NOMO-1 (cell line): ENCODE measurements around the gene NPFFR2.
"Not testable (repeated sequence)": the region's sequence is repeated elsewhere in the genome, so short reads cannot be mapped to it uniquely, and the experiment has no call there.

Experiments used
- DNase-seq, 2 experiments: peaks; one replicate each; lab custom pipeline; 2025; ENCODE audit not compliant: unreplicated experiment in 2 of 2; lab: John Stamatoyannopoulos, UW

The NPFFR2 gene

GRCh38 chr4:72110886-72111285 is 79.1 kb downstream of the NPFFR2 start:
- DNase-seq, result no peak

GRCh38 chr4:72111863-72112262 is 80.1 kb downstream of the NPFFR2 start:
- no peak for DNase-seq

- no peak for DNase-seq
Measured at GRCh38 chr4:72112514-72113156, 80.8 kb downstream of the NPFFR2 start.

DNA sequence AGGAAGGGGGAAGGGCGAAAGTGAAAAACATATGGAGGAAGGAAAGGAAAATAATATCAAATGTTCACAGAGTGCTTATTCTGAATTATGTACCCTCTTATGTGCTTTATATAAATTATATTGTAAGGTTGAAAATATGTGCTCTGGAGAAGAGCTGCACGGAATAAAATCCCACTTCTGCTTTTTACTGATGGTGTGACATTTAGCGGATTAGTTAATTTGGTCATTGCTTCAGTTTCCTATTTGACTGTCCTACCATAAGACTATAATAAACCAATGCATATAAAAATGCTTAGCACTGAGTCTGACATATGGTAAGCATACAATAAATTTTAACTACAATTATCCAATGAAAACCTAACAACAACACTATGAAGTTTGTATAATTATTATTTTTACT is 86.2 kb downstream of the NPFFR2 start:
- peak in 1 of 2 experiments; percentile 0 for DNase-seq

- no peak for DNase-seq
Measured at GRCh38 chr4:72119946-72120345, 88.1 kb downstream of the NPFFR2 start.

- no peak for DNase-seq
Measured at GRCh38 chr4:72128741-72129140, 96.9 kb downstream of the NPFFR2 start.

DNA sequence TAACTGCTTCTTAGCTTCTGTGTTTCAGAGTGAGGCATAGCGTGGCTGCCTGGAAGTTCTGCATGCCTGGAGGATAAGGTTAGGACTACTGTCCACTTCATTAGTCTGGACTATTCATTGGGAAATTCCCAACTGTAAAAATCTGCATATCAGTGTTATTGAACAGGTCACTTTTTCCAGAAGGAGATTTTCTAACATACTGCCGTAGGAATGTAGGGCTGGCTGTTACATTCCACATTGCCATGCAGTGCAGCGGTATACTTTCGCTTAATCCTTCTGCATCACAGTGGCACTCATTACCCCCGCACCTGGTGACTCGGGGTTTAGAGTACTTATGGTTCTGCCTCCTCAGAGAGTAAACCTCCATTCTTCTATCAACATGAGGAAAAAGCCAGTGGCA is 104.6 kb downstream of the NPFFR2 start:
- no peak for DNase-seq

DNA sequence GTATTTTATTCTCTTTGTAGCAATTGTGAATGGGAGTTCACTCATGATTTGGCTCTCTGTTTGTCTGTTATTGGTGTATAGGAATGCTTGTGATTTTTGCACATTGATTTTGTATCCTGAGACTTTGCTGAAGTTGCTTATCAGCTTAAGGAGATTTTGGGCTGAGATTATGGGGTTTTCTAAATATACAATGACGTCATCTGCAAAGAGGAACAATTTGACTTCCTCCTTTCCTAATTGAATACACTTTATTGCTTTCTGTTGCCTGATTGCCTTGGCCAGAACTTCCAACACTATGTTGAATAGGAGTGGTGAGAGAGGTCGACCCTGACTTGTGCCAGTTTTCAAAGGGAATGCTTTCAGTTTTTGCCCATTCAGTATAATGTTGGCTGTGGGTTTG is 108.2 kb downstream of the NPFFR2 start:
- not testable (repeated sequence) for DNase-seq

- no peak for DNase-seq
Measured at GRCh38 chr4:72144241-72144640, 112.4 kb downstream of the NPFFR2 start.

DNA sequence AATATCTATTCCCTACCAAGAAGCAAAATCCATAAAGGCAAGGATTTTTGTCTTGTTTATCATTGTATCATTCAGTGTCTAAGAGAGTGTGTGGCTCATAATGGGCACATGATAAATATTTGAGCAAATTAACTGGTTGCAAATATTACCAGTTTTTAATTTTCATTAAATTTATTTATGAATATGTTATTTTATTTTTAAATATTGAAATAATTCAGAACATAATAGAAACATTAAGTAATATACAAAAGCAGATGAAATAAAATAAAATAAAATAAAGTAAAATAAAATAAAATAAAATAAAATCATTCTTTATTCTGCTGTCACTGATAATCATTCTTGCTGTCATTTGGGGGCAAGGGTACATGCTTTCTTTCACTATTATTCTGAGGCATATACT is 120.9 kb downstream of the NPFFR2 start:
- DNase-seq, result no peak

DNA sequence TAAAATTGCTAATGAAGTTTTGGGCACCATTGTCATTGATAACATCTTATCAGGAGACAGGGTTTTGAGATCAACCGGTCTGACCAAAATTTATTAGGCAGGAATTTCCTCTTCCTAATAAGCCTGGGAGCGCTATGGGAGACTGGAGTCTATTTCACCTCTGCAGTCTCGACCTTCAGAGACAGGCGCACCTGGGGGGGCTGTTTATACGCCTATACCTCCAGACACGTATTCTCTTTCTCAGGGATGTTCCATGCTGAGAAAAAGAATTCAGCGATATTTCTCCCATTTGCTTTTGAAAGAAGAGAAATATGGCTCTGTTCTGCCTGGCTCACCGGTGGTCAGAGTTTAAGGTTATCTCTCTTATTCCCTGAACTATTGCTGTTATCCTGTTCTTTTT is 121.8 kb downstream of the NPFFR2 start:
- not testable (repeated sequence) for DNase-seq

DNA sequence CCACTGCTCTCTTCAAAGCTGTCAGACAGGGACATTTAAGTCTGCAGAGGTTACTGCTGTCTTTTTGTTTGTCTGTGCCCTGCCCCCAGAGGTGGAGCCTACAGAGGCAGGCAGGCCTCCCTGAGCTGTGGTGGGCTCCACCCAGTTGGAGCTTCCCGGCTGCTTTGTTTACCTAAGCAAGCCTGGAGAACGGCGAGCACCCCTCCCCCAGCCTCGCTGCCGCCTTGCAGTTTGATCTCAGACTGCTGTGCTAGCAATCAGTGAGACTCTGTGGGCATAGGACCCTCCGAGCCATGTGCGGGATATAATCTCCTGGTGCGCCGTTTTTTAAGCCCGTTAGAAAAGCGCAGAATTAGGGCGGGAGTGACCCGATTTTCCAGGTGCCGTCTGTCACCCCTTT is 137.5 kb downstream of the NPFFR2 start:
- DNase-seq, result not testable (repeated sequence)

- DNase-seq, result no peak
Measured at GRCh38 chr4:72169861-72170260, 138.1 kb downstream of the NPFFR2 start.

DNA sequence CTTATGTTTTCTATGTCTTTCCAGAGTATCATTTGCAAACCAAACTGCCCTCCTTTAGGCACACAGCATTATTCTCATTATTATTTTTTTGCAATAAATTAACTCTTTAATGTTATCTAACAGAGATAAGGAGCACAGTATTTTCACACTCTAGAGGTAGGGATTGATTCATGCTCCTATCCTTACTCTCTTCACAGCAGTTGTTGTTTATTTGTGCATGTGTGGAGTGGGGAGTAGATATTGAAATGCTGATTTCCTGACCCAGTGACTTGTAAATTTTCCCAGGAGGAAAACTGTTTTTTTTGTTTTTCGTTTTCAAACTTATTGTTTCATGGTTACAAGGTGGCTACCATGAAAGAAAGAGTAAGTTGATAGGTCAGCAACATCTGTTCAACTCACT is 140.0 kb downstream of the NPFFR2 start:
- DNase-seq, result no peak

DNA sequence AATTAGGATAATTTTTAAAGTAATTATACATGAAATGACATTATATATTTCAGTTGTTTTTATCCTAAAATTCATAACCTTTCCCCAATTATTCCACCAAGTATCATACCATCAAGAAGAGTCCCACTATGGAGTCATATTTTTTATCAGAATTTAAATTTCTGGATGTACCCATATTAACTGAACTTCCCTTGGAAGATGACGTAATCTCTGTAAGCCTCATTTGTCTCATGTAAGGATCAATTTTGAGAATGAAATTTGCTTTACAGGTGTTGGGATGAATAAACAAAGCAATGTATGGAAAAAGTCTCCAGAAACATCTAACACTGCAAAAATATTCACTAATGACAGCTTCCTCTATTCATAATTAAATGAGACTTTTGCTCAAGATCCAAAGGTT is 147.5 kb downstream of the NPFFR2 start:
- DNase-seq, result no peak

DNA sequence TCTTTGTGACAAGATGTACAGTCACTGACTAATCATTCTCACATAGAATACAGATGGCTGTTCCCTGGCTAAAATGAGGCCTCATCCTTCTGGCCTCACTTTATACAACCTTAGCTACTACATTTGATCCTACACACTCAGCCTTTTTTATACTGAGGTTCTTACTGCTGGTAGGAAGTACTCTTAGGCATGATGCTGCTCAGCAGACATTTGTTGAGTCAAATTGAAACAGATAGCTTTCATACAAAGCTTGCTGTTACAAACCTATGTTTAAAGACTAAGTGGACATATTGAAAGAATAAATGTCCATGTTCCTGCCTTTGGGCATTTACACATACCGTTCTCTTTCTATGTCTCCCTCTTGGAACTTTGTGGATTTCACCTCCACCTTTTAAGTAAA is 154.9 kb downstream of the NPFFR2 start:
- DNase-seq, result no peak

DNA sequence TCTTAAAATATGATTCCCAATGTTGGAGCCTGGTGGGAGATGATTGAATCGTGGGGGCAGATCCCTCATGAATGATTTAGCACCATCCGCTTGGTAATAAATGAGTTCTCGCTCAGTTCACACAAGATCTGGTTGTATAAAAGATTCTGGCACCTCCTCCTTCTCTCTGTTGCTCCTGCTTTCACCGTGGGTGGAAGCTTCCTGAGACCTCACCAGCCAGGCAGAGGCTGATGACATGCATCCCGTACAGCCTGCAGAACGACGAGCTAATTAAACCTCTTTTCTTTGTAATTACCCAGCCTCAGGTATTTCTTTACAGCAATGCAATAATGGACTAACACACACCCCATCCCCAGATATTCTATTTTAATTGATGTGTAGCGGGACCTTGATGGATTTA is 162.2 kb downstream of the NPFFR2 start:
- DNase-seq, result no peak

DNA sequence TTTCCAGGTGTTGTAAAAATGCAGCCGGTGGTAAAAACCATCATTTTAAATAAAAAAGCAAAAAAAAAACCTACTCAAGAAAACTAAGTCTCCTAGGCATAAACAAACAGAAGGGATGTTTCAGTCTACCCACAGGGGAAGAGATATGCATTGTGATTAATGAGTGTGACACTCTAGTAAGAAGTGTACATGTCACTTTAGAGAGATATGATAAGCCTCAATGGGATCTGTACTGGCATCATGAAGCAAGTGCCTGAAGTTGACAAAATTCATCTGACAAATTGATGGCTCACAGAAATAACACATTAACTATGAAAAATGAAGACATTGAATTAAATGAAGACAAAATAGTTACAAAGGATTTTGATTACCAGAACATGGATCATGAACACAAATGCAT is 162.7 kb downstream of the NPFFR2 start:
- no peak for DNase-seq
